Chondrocyte (in vitro differentiated cells): ENCODE measurements around the gene R3HDM4. TPM values are rescaled to one million over a fixed set of nuclear protein-coding genes. Genes with fewer than 3 reads are reported as not detected.
A peak's percentile ranks its signal among the peaks of the same experiment; 100 is the strongest.

Source experiments
- DNase-seq: peaks from one replicate; pipeline ENCODE4 v3.0.0; 2021; ENCODE audit warnings: mixed read lengths, low spot score
- H3K27ac Mint-ChIP-seq: one replicate; pipeline ENCODE4 v1.8.0; 2021; ENCODE audit warnings: mild to moderate bottlenecking, moderate library complexity, mixed read lengths; ENCODE audit not compliant: unreplicated experiment
- H3K27me3 Mint-ChIP-seq: 2 replicates; pipeline ENCODE4 v1.8.0; 2021; ENCODE audit warnings: low read depth, mixed read lengths
- H3K36me3 Mint-ChIP-seq: 2 replicates; pipeline ENCODE4 v1.8.0; 2021; ENCODE audit warnings: low read depth, mixed read lengths
- H3K4me1 Mint-ChIP-seq: 2 replicates; pipeline ENCODE4 v1.8.0; 2021; ENCODE audit warnings: low read depth, mild to moderate bottlenecking, mixed read lengths
- H3K4me3 Mint-ChIP-seq: one replicate; pipeline ENCODE4 v1.8.0; 2021; ENCODE audit warnings: mild to moderate bottlenecking, moderate library complexity, mixed read lengths; ENCODE audit not compliant: unreplicated experiment
- H3K9me3 Mint-ChIP-seq: 2 replicates; pipeline ENCODE4 v1.8.0; 2021; ENCODE audit warnings: low read depth, mixed read lengths
- total RNA-seq: library from RNA; stranded (reverse); gene quantifications from 3 replicates; pipeline ENCODE4 v1.2.1, GENCODE V29; 2021
- TF ChIP-seq, protein P1 (sequence below): fragments of 200-600 bp; sonication (generic); IDR thresholded peaks from 2 replicates; pipeline ENCODE4 v1.5.0; 2021; ENCODE audit warnings: antibody characterized with exemption, mild to moderate bottlenecking, moderate library complexity

The R3HDM4 gene
- total RNA-seq, 1 donor from 2014 or later, result 48.4 TPM

DNA sequence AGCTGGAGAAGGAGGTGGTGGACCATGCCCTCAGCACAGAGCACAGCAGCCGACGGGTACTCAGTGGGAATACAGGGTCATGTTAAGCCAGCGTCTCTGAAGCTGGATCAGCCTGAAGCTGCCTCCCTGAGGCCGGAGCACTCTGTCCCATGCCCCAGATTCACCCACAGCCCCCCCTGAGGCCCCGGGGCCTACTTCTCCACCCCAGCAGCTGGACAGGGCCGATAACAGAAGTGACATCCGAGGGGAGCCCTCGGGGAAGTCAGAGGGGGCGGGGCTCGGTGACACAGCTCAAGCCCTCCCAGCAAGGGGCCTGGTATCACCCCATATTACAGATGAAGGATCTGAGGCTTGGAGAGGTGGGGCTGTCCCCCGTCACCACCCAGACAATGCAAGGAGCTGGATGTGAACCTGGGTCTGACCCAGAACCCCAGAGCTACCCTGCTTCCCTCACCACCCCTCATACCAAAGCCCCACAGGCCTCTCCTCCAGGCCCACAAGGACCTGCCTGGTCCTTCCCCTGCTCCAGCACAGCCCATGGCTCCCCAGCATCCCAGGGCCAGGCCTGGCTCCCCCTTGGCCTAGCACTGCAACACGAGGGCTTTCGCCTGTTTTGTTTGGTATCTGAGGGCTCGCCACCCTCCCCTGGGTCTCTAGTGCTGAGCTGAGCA lies 5.7 kb downstream of the R3HDM4 start:
- TF ChIP-seq, protein P1, sequence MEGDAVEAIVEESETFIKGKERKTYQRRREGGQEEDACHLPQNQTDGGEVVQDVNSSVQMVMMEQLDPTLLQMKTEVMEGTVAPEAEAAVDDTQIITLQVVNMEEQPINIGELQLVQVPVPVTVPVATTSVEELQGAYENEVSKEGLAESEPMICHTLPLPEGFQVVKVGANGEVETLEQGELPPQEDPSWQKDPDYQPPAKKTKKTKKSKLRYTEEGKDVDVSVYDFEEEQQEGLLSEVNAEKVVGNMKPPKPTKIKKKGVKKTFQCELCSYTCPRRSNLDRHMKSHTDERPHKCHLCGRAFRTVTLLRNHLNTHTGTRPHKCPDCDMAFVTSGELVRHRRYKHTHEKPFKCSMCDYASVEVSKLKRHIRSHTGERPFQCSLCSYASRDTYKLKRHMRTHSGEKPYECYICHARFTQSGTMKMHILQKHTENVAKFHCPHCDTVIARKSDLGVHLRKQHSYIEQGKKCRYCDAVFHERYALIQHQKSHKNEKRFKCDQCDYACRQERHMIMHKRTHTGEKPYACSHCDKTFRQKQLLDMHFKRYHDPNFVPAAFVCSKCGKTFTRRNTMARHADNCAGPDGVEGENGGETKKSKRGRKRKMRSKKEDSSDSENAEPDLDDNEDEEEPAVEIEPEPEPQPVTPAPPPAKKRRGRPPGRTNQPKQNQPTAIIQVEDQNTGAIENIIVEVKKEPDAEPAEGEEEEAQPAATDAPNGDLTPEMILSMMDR, result no peak
- Mint-ChIP-seq H3K36me3 (no peaks in the 10 kb centered on the region), H3K4me3 (no peak overlapping the region), H3K9me3 (no peaks in the 10 kb centered on the region), H3K27me3 (no peaks in the 10 kb centered on the region), H3K27ac (no peak overlapping the region), H3K4me1 (peaks cover 7% of the 10 kb centered on the region)
- peak; percentile 59 for DNase-seq

DNA sequence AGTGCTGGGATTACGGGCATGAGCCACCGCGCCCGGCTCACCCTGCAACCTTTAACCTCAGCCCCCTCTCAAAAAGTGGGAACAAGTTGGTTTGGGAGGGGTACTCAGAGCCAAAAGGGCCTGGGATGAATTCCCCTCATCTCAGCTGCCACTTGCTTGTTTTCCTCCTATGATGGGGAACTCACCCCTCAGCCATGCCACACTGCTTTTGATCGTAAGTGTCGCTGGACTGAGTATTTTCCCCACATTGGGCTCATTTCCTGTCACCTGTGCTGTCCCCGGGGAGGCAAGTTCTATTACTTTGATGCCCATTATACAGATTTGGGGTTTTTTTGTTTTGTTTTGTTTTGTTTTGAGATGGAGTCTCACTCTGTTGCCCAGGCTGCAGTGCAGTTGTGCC lies 6.5 kb downstream of the R3HDM4 start:
- DNase-seq, result no peak
- TF ChIP-seq, protein P1, result no peak
- no peak overlapping the region for H3K27ac Mint-ChIP-seq
- H3K9me3 Mint-ChIP-seq, result no peaks in the 10 kb centered on the region
- H3K36me3 Mint-ChIP-seq, result no peaks in the 10 kb centered on the region
- H3K4me1 Mint-ChIP-seq, result peaks cover 7% of the 10 kb centered on the region
- H3K4me3 Mint-ChIP-seq, result no peak overlapping the region
- no peaks in the 10 kb centered on the region for H3K27me3 Mint-ChIP-seq

GRCh38 chr19:904545-904944 lies 8.5 kb downstream of the R3HDM4 start:
- peaks cover 7% of the 10 kb centered on the region for H3K4me1 Mint-ChIP-seq
- no peak for DNase-seq

GRCh38 chr19:903266-903797 lies 9.7 kb downstream of the R3HDM4 start:
- Mint-ChIP-seq H3K9me3 (no peaks in the 10 kb centered on the region), H3K4me1 (no peaks in the 10 kb centered on the region), H3K36me3 (no peaks in the 10 kb centered on the region), H3K27me3 (no peaks in the 10 kb centered on the region), H3K4me3 (no peak overlapping the region), H3K27ac (no peak overlapping the region)
- DNase-seq, result peak; percentile 67
- TF ChIP-seq, protein P1, result no peak

More at GRCh38 chr19:904545-904944, 8.5 kb downstream of the R3HDM4 start:
- H3K27ac Mint-ChIP-seq, result no peak overlapping the region
- H3K27me3 Mint-ChIP-seq, result no peaks in the 10 kb centered on the region
- TF ChIP-seq, protein P1, result no peak
- no peaks in the 10 kb centered on the region for H3K36me3 Mint-ChIP-seq
- no peaks in the 10 kb centered on the region for H3K9me3 Mint-ChIP-seq
- H3K4me3 Mint-ChIP-seq, result no peak overlapping the region

DNA sequence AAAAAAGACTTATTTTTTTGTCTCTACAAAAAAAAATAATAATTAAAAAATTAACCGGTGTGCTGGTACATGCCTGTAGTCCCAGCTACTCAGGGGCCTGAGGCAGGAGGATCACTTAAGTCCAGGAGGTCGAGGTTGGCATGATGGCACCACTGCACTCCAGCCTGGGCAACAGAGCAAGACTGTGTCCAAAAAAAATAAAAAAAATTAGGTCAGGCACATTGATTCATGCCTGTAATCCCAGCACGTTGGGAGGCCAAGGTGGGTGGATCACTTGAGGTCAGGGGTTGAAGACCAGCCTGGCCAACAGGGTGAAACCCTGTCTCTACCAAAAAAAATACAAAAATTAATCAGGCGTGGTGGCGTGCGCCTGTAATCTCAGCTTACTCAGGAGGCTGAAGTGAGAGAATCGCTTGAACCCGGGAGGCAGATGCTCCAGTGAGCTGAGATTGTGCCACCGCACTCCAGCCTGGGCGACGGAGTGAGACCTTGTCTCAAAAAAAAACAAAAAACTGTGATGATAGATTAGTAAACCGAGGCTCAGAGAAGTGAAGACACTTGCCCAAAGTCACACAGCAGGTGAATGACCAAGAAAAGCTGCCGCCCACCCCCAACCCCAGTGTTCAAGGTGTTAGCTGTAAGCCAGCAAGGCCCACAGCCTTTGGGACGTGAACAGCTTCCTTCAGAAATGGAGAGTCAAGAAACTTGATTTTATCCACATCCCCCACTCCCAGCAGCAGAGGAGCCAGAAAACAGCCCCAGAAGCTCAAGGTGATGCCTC lies 10.4 kb downstream of the R3HDM4 start:
- no peaks in the 10 kb centered on the region for H3K27me3 Mint-ChIP-seq
- H3K27ac Mint-ChIP-seq, result no peak overlapping the region
- H3K9me3 Mint-ChIP-seq, result no peaks in the 10 kb centered on the region
- no peaks in the 10 kb centered on the region for H3K4me1 Mint-ChIP-seq
- no peak overlapping the region for H3K4me3 Mint-ChIP-seq
- TF ChIP-seq, protein P1, result no peak
- H3K36me3 Mint-ChIP-seq, result peaks cover 1% of the 10 kb centered on the region
- DNase-seq, result no peak
